Fibroblast of lung (primary cell): ENCODE measurements around the gene ITGAE.

Source experiments
- CTCF ChIP-seq, 2 donors: IDR thresholded peaks in 1 of 2; conservative IDR thresholded peaks in 1 of 2; 1 replicate in 1 of 2; 2 replicates in 1 of 2; pipeline ENCODE4 v1.5.1; 2011 to 2012; ENCODE audit warnings: low read length in 2 of 2, control low read depth in 1 of 2, inconsistent platforms in 1 of 2, low read depth in 1 of 2, mild to moderate bottlenecking in 1 of 2
- EZH2 ChIP-seq: IDR thresholded peaks from 2 replicates; pipeline ENCODE4 v1.5.1; 2012; ENCODE audit warnings: low read length, control low read depth, mild to moderate bottlenecking; ENCODE audit errors: missing control alignments

- TF ChIP-seq CTCF (conservative IDR thresholded peaks at IDR 0.05 in 1 of 2, IDR thresholded peaks at IDR 0.05 in 1 of 2; ENCODE audit: low read depth in 1 of 2, low read length in 2 of 2): no peak
- TF ChIP-seq EZH2: no peak
These were observed 110.8 kb downstream of the ITGAE start for GRCh38 chr17:3690094-3690715.
